HCT116 (cell line): ENCODE measurements around the gene ADCY1. TPM values are rescaled to one million over a fixed set of nuclear protein-coding genes. Genes with fewer than 3 reads are reported as not detected.

Experiments
- ATAC-seq: fragments of 200-7000 bp; cut with Tn5 transposase; 2 replicates; pipeline ENCODE4 v1.9.1; 2020; ENCODE audit warnings: mild to moderate bottlenecking, moderate library complexity
- BruUV-seq: library from RNA; stranded (reverse); fragments of 400-500 nt; replicated peaks from 2 replicates; lab custom pipeline; 2021; lab: Mats Ljungman, UMichigan
- CTCF ChIA-PET: fragments of 300-600 bp; sonication (Branson Sonifier 250); formaldehyde crosslinking; loops from one replicate; lab custom pipeline; 2021; ENCODE audit warnings: antibody characterized with exemption; lab: Charles Lee
- POLR2A ChIA-PET: fragments of 300-600, 350-600 bp; sonication (Branson Sonifier 250); formaldehyde crosslinking; loops from one replicate; lab custom pipeline; 2021; ENCODE audit warnings: antibody characterized with exemption; lab: Charles Lee
- RAD21 ChIA-PET, 2 experiments: fragments of 300-600 bp; sonication (Branson Sonifier 250); formaldehyde crosslinking; loops; one replicate each; lab custom pipeline; 2023; ENCODE audit warnings: low total read pairs in 2 of 2; ENCODE audit not compliant: uncharacterized antibody in 2 of 2, unreplicated experiment in 2 of 2, low non-redundant PET in 1 of 2; lab: Charles Lee
- DNase-seq: peaks from one replicate; pipeline ENCODE4 v3.0.0-alpha.2; 2010; ENCODE audit warnings: low read depth, low spot score
- H2AFZ ChIP-seq: fragments of 200-600 bp; shearing (Covaris generic), sonication (generic); 2 replicates; pipeline ENCODE4 v1.6.1; 2017; ENCODE audit warnings: low read depth, mixed run types, mixed read lengths, antibody characterized with exemption, low read length; ENCODE audit not compliant: poor library complexity, severe bottlenecking
- H3K27ac ChIP-seq: 2 replicates; pipeline ENCODE4 v1.5.1; 2012; ENCODE audit warnings: low read depth, low read length
- H3K27me3 ChIP-seq: fragments of 200-600 bp; sonication (generic); 2 replicates; pipeline ENCODE4 v1.6.1; 2016; ENCODE audit warnings: mixed run types, low read length, mixed read lengths; ENCODE audit not compliant: insufficient read depth
- H3K36me3 ChIP-seq, 2 experiments: fragments of 200-500 bp in 1 of 2; fragments of 200-600 bp in 1 of 2; sonication (Bioruptor generic) in 1 of 2; sonication (generic) in 1 of 2; 2 replicates each; pipeline versions ENCODE4 v1.5.1 to v1.6.1; 2014 to 2016; ENCODE audit warnings: low read length in 2 of 2, inconsistent platforms in 1 of 2, mixed read lengths in 1 of 2, mixed run types in 1 of 2; ENCODE audit not compliant: insufficient read depth in 2 of 2, control insufficient read depth in 1 of 2
- H3K4me1 ChIP-seq, 2 experiments: fragments of 200-600 bp in 1 of 2; sonication (generic) in 1 of 2; 2 replicates each; pipeline versions ENCODE4 v1.5.1 to v1.6.1; 2012 to 2017; ENCODE audit warnings: low read length in 2 of 2, inconsistent platforms in 1 of 2, mild to moderate bottlenecking in 1 of 2, mixed read lengths in 1 of 2, mixed run types in 1 of 2, moderate library complexity in 1 of 2; ENCODE audit not compliant: insufficient read depth in 2 of 2, control insufficient read depth in 1 of 2
- H3K4me2 ChIP-seq: fragments of 200-600 bp; sonication (generic); 2 replicates; pipeline ENCODE4 v1.6.1; 2017; ENCODE audit warnings: mixed run types, low read length, mixed read lengths
- H3K4me3 ChIP-seq, 2 experiments: fragments of 200-600 bp in 1 of 2; sonication (generic) in 1 of 2; replicated peaks in 1 of 2; 2 replicates each; pipeline ENCODE4 v1.5.1; 2011 to 2016; ENCODE audit warnings: low read length in 2 of 2, control low read depth in 1 of 2, low read depth in 1 of 2, mild to moderate bottlenecking in 1 of 2, mixed read lengths in 1 of 2, mixed run types in 1 of 2
- H3K79me2 ChIP-seq: fragments of 200-600 bp; sonication (generic); 2 replicates; pipeline ENCODE4 v1.6.1; 2017; ENCODE audit warnings: mild to moderate bottlenecking, mixed run types, low read length, moderate library complexity, mixed read lengths; ENCODE audit not compliant: insufficient read depth
- H3K9ac ChIP-seq: fragments of 200-600 bp; sonication (generic); 2 replicates; pipeline ENCODE4 v1.6.1; 2016; ENCODE audit warnings: low read length, mixed read lengths
- H3K9me2 ChIP-seq: fragments of 200-600 bp; sonication (generic), shearing (Covaris generic); 2 replicates; pipeline ENCODE4 v1.6.1; 2017; ENCODE audit warnings: mixed run types, mild to moderate bottlenecking, moderate library complexity; ENCODE audit not compliant: insufficient read depth
- H3K9me3 ChIP-seq, 2 experiments: fragments of 200-500 bp in 1 of 2; fragments of 200-600 bp in 1 of 2; sonication (Bioruptor generic) in 1 of 2; sonication (generic) in 1 of 2; 2 replicates each; pipeline ENCODE4 v1.6.1; 2014 to 2017; ENCODE audit warnings: low read length in 2 of 2, mixed read lengths in 2 of 2, inconsistent platforms in 1 of 2, low read depth in 1 of 2, mild to moderate bottlenecking in 1 of 2, mixed run types in 1 of 2, moderate library complexity in 1 of 2; ENCODE audit not compliant: control insufficient read depth in 1 of 2, insufficient read depth in 1 of 2
- H4K20me1 ChIP-seq: fragments of 200-600 bp; sonication (generic), shearing (Covaris generic); 2 replicates; pipeline ENCODE4 v1.6.1; 2017; ENCODE audit warnings: mixed run types, mild to moderate bottlenecking, moderate library complexity; ENCODE audit not compliant: insufficient read depth
- ATF3 ChIP-seq: IDR thresholded peaks from 2 replicates; pipeline ENCODE4 v1.6.1; 2012
- CBX3 ChIP-seq: IDR thresholded peaks from 2 replicates; pipeline ENCODE4 v1.6.1; 2012; ENCODE audit warnings: low read depth
- EZH2phosphoT487 ChIP-seq: fragments of 200-600 bp; IDR thresholded peaks from 2 replicates; pipeline ENCODE4 v1.6.1; 2018; ENCODE audit warnings: antibody characterized with exemption, borderline replicate concordance
- FOSL1 ChIP-seq: IDR thresholded peaks from 2 replicates; pipeline ENCODE4 v1.6.1; 2012; ENCODE audit warnings: low read depth
- JUND ChIP-seq: IDR thresholded peaks from 2 replicates; pipeline ENCODE4 v1.6.1; 2012
- SIN3A ChIP-seq: IDR thresholded peaks from 2 replicates; pipeline ENCODE4 v1.6.1; 2012; ENCODE audit warnings: low read depth
- TCF7L2 ChIP-seq: IDR thresholded peaks from 2 replicates; pipeline ENCODE4 v1.7.0; 2011; ENCODE audit warnings: borderline replicate concordance, inconsistent platforms; ENCODE audit not compliant: insufficient read depth, insufficient read length; ENCODE audit errors: extremely low read depth
- ZBTB33 ChIP-seq: IDR thresholded peaks from 2 replicates; pipeline ENCODE4 v1.6.1; 2011; ENCODE audit warnings: mild to moderate bottlenecking, low read length, moderate library complexity; ENCODE audit not compliant: insufficient replicate concordance; ENCODE audit errors: extremely low read depth
- ZFX ChIP-seq: fragments of 450-650 bp; IDR thresholded peaks from 2 replicates; pipeline ENCODE4 v1.6.1; 2017
- ZNF274 ChIP-seq: fragments of 200-500 bp; sonication (Bioruptor generic); IDR thresholded peaks from 2 replicates; pipeline ENCODE4 v1.6.1; 2014; ENCODE audit warnings: mild to moderate bottlenecking, low read depth, low read length, inconsistent platforms
- intact Hi-C: fragments of 100-400 bp; cut with micrococcal nuclease; formaldehyde crosslinking; loops from 2 replicates; pipeline ENCODE4 v1.10.0; 2022
- total RNA-seq: library from RNA; stranded (reverse); gene quantifications from one replicate; pipeline ENCODE4 v1.2.1, GENCODE V29; 2021; ENCODE audit not compliant: unreplicated experiment

ADCY1 gene
- total RNA-seq, 1 experiment from 2014 or later: 0.05 TPM

- no peaks in the 10 kb centered on the region for H3K9me2 ChIP-seq
- ChIA-PET RAD21 (no interaction called here), CTCF (interaction anchor here (2.0 kb wide), 1 partner anchor 15 kb away, joined by 6 read pairs; no protein-coding TSS in a partner anchor), POLR2A (no interaction called here)
- no peaks in the 10 kb centered on the region for H3K36me3 ChIP-seq
- H3K4me2 ChIP-seq: no peak overlapping the region
- no peak overlapping the region for H3K9ac ChIP-seq
- H3K4me3 ChIP-seq: no peak overlapping the region
- no peak overlapping the region for H3K27ac ChIP-seq
- H3K79me2 ChIP-seq: no peaks in the 10 kb centered on the region
- no peak for TF ChIP-seq JUND
- no peak for TF ChIP-seq EZH2phosphoT487
- no peak for TF ChIP-seq SIN3A
- no peaks in the 10 kb centered on the region for H4K20me1 ChIP-seq
- H3K27me3 ChIP-seq: no peaks in the 10 kb centered on the region
- intact Hi-C loops: no loop called here
- no peaks in the 10 kb centered on the region for H3K4me1 ChIP-seq
- DNase-seq: no peak
- no TSS peak for BruUV-seq
- no peaks in the 10 kb centered on the region for H3K9me3 ChIP-seq
- ATAC-seq: no peak
- H2AFZ ChIP-seq: no peak overlapping the region
These were observed 74.0 kb downstream of the ADCY1 start for GRCh38 chr7:45647967-45648670.

DNA sequence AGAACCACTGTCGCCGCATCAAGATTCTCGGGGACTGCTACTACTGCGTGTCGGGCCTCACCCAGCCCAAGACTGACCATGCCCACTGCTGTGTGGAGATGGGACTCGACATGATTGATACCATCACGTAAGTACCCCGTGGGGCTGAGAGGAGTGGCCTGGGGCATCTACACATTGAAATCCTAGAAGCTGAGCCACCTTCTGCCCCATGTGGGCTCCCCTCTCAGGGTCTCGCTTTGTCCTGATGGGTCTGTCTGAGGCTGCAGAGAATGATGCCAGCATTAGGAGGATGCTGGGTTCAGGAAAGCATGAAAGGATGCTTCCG, 74.5 kb downstream of the ADCY1 start:
- POLR2A ChIA-PET: no interaction called here
- no TSS peak for BruUV-seq
- Histone ChIP-seq H3K4me3 (no peak overlapping the region), H3K27me3 (no peaks in the 10 kb centered on the region), H3K79me2 (no peaks in the 10 kb centered on the region), H3K4me1 (no peaks in the 10 kb centered on the region)
- RAD21 ChIA-PET: no interaction called here
- DNase-seq (no peak), ATAC-seq (no peak)
- intact Hi-C loops: no loop called here
- no peak for TF ChIP-seq FOSL1
- TF ChIP-seq TCF7L2: no peak
- TF ChIP-seq ATF3: no peak
- TF ChIP-seq ZNF274: no peak
- no peak for TF ChIP-seq ZFX
- TF ChIP-seq CBX3: no peak
- no peak for TF ChIP-seq ZBTB33
- TF ChIP-seq, all 23 proteins: peak for 0
- H3K4me2 ChIP-seq: no peak overlapping the region
- H3K9ac ChIP-seq: no peak overlapping the region
- CTCF ChIA-PET: interaction anchor here (2.0 kb wide), 1 partner anchor 15 kb away, joined by 6 read pairs; no protein-coding TSS in a partner anchor
- no peak overlapping the region for H2AFZ ChIP-seq
- no peak overlapping the region for H3K27ac ChIP-seq
- H4K20me1 ChIP-seq: no peaks in the 10 kb centered on the region
- H3K9me3 ChIP-seq: no peaks in the 10 kb centered on the region
- H3K36me3 ChIP-seq: no peaks in the 10 kb centered on the region
- H3K9me2 ChIP-seq: no peaks in the 10 kb centered on the region
